ENCODE data around the gene PI3. TPM values are rescaled to one million over a fixed set of nuclear protein-coding genes. Genes with fewer than 3 reads are reported as not detected.
"Not testable (repeated sequence)": the region's sequence is repeated elsewhere in the genome, so short reads cannot be mapped to it uniquely, and the experiment has no call there.

Gene PI3
- total RNA-seq, result 1,694 TPM

GRCh38 chr20:45174434-45175364 is at the start of gene PI3:
Gene PI3 (plus strand): TSS chr20:45174902. CDS start chr20:45174923, 21 bp downstream.
- ATAC-seq, result peak; percentile 85

GRCh38 chr20:45128099-45128498 is 46.6 kb upstream of the PI3 start:
- ATAC-seq, result peak; percentile 96

GRCh38 chr20:45136911-45137310 is 37.8 kb upstream of the PI3 start:
- peak; percentile 50 for ATAC-seq

GRCh38 chr20:45138561-45139300 is 36.0 kb upstream of the PI3 start:
- peak; percentile 94 for ATAC-seq

GRCh38 chr20:45139733-45140375 is 34.8 kb upstream of the PI3 start:
- not testable (repeated sequence) for ATAC-seq

- ATAC-seq, result no peak
Measured at GRCh38 chr20:45140836-45141235, 33.9 kb upstream of the PI3 start.

GRCh38 chr20:45149062-45149461 is 25.6 kb upstream of the PI3 start:
- no peak for ATAC-seq

- ATAC-seq, result no peak
Measured at GRCh38 chr20:45152405-45152804, 22.3 kb upstream of the PI3 start.

- no peak for ATAC-seq
Measured at GRCh38 chr20:45153147-45153546, 21.6 kb upstream of the PI3 start.

GRCh38 chr20:45153752-45154151 is 20.9 kb upstream of the PI3 start:
- ATAC-seq, result no peak

- no peak for ATAC-seq
Measured at GRCh38 chr20:45154183-45154582, 20.5 kb upstream of the PI3 start.

- ATAC-seq, result not testable (repeated sequence)
Measured at GRCh38 chr20:45154794-45155193, 19.9 kb upstream of the PI3 start.

- ATAC-seq, result no peak
Measured at GRCh38 chr20:45156713-45157112, 18.0 kb upstream of the PI3 start.

GRCh38 chr20:45157962-45158361 is 16.7 kb upstream of the PI3 start:
- ATAC-seq, result peak; percentile 92

- peak; percentile 84 for ATAC-seq
Measured at GRCh38 chr20:45163083-45163803, 11.5 kb upstream of the PI3 start.

- ATAC-seq, result no peak
Measured at GRCh38 chr20:45164906-45165305, 9.8 kb upstream of the PI3 start.

- peak; percentile 78 for ATAC-seq
Measured at GRCh38 chr20:45173522-45173921, 1.2 kb upstream of the PI3 start.

- no peak for ATAC-seq
Measured at GRCh38 chr20:45176526-45177267, 2.0 kb downstream of the PI3 start.

GRCh38 chr20:45179166-45179565 is 4.5 kb downstream of the PI3 start:
- no peak for ATAC-seq

GRCh38 chr20:45181639-45182038 is 6.9 kb downstream of the PI3 start:
- no peak for ATAC-seq

- ATAC-seq, result no peak
Measured at GRCh38 chr20:45183084-45183483, 8.4 kb downstream of the PI3 start.

- ATAC-seq, result no peak
Measured at GRCh38 chr20:45187693-45188092, 13.0 kb downstream of the PI3 start.
